GM19035 (cell line): Measurements from ENCODE around the gene ATM.
"Not testable (repeated sequence)": the region's sequence is repeated elsewhere in the genome, so short reads cannot be mapped to it uniquely, and the experiment has no call there.

Experiments
- ATAC-seq: cut with Tn5 transposase; IDR thresholded peaks from one replicate; pipeline ENCODE4 v1.9.1; 2021; ENCODE audit not compliant: unreplicated experiment

The ATM gene

DNA sequence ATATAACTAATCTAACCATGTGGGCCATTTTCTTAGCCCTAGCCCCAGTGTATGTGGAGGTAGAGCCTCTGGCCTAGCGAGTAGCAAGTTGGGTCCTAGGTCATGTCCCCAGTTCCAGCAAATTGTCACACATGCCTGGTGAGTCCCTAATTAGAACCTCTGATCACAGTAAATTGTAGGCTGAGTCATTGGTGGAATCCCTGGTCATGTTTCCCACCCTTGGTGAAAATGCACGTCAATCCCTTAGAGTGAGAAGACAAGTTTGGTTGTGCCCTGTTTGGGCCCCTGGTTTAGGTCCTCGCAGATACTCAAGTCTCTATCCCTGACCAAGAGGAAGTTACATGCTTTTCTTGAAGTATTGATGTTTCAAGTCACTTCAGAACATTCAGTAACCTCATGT is 46.7 kb downstream of the ATM start:
- no peak for ATAC-seq

DNA sequence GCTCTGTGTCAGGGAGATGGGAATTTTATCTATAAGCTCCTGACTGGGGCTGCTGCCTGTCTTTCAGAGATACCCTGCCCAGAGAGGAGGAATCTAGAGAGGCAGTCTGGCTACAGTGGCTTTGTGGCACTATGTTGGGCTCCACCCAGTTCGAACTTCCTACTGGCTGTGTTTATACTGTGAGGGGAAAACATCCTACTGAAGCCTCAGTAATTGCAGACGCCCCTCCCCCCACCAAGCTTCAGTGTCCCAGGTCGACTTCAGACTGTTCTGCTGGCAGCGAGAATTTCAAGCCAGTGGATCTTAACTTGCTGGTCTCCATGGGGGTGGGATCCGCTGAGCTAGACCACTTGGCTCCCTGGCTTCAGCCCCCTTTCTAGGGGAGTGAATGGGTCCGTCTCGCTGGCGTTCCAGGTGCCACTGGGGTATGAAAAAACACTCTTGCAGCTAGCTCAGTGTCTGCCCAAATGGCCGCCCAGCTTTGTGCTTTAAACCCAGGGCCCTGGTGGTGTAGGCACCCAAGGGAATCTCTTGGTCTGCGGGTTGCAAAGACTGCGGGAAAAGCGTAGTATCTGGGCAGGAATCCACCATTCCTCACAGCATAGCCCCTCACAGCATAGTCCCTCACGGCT is 54.2 kb downstream of the ATM start:
- ATAC-seq: not testable (repeated sequence)

GRCh38 chr11:108278546-108278945 is 55.7 kb downstream of the ATM start:
- no peak for ATAC-seq

DNA sequence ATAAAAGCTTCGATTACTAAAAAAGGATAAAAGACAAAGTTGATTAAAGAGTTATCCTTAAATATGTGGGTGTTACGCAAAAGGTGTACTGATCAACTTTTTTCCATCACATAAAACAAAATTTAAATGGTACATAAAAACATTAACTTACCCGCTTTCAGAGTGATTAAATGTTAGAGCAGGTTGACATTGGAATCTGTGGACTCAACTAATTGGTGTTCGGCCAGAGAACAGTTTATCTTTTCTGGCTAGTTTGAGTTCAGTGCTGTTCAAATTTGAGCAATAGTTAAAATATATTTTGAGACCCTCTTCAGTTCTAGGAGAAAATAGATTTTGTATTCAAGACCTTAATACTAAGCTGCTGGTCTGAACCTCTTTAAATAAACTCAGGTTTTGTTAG is 56.1 kb downstream of the ATM start:
- ATAC-seq: no peak

- ATAC-seq: no peak
These were observed 63.5 kb downstream of the ATM start for GRCh38 chr11:108286370-108286769.

DNA sequence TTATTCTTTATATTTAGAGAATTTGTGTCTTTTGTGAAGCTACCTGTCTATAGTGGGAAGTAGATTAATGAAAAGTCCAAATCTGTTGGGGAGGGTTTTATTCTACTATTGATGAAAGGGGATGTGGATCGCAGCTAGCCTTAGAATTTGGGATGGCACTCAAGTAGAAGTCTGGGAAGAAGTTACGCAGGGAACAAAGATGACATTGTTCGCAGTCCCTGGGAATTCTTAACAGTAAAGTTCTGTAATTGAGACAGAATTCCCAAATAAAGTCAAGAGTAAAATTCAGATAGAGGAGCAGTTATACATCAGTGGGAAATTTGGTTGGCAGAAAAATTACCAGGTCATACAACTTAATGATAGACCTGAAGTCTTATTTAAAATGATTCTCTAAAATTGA is 64.1 kb downstream of the ATM start:
- no peak for ATAC-seq

- ATAC-seq: not testable (repeated sequence)
These were observed 66.2 kb downstream of the ATM start for GRCh38 chr11:108289066-108289465.

- no peak for ATAC-seq
These were observed 66.8 kb downstream of the ATM start for GRCh38 chr11:108289699-108290098.

DNA sequence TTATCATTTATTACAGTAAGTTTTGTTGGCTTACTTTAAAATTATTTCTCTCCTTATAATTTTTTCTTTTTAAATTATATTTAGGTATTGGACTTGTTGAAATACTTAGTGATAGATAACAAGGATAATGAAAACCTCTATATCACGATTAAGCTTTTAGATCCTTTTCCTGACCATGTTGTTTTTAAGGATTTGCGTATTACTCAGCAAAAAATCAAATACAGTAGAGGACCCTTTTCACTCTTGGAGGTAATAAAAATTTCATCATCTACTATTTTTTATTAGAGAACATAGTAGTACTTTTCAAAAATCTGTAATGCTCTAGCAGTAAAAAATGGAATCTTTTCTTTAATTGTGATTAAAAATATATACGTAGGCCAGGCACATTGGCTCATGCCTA is 70.4 kb downstream of the ATM start:
- no peak for ATAC-seq

DNA sequence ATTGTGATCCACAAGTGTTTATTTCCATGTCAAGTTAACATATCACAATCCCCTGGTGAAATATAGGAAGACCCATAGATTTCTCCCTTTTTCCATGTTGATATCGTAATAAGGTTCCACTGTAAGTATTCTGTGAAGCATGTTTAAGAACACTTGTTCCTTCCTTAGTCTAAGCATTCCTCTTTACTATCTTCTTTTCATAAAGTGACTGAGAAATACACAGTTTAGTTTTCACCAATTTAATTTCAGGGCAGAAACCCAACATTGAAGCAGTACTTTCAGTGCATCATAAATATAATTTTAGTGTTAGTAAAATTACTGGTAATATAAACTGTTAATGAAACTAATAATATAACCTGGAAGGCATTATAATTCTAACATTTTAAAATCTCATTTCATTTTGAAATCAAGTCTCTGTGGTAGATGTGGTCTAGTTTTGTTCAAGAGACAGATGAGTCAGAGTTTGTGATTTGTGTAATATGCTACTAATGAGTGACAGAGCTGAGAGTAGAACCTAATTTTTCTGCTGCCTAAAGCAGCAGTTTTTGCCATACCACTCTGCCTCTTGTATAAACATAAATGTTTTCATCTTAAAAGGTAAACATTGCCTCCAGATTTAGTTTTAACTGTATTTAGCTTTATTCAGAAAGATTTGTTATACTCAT is 79.4 kb downstream of the ATM start:
- no peak for ATAC-seq

GRCh38 chr11:108307751-108308150 is 84.9 kb downstream of the ATM start:
- no peak for ATAC-seq

DNA sequence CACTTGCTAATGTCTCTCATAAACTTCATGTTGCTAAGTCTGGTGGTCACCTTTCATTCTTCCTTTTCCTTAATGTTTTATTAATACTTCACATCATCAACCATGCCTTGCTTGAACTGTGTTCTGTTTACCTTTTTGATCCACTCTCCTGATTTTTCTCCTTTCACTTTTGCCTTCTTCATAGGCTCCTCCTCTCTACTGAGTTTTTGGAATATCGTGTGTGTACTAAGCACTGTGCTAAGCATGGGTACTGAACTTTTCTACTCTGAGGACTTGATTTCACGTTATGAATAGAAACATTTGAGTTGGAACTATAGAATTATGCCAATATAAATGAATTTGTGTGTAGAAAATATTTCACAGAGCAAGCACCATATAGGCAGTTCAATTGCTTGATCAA is 90.6 kb downstream of the ATM start:
- ATAC-seq: no peak

GRCh38 chr11:108316061-108316460 is 93.2 kb downstream of the ATM start:
- ATAC-seq: no peak

GRCh38 chr11:108319541-108320145 is 96.8 kb downstream of the ATM start:
- ATAC-seq: no peak

- ATAC-seq: no peak
These were observed 99.8 kb downstream of the ATM start for GRCh38 chr11:108322666-108323065.

DNA sequence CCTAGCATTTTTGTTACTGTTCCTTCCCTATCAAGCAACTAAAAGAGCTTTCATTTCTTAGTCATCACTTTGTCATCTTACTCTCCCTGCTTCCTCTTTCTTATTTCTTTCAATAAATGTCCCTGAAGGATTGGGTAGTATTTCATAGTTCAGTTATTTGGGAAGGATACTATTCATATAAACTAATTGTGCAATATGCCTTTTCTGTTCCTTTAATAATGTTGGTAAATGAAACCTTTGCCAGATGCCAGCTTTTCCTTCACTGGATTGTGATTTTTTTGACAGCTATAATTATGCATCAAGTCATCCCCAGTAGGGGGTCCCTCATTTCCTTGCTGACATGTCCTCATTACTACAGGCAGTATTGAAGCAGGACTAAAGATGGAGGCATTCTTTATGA is 101.7 kb downstream of the ATM start:
- ATAC-seq: no peak

GRCh38 chr11:108333403-108333899 is 110.6 kb downstream of the ATM start:
- ATAC-seq: no peak

DNA sequence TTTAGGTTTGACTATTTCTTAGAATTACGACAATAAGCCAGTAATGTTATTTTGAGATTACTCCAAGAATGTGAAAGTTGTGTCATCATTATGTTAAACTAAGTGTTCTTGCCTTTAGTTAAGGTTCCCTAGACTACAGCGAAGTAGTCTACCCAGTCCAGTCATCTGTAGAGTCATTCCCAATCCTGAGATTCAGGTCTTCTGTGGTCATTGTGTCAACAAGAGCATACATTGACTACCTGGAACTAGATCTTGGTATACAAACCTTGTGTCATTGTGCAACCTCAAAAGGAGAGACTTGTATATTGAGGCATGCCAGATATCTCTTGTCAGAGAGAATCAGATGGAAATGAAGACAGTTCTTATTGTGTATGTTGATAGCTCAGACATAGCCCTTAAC is 115.9 kb downstream of the ATM start:
- ATAC-seq: no peak

GRCh38 chr11:108340973-108341372 is 118.1 kb downstream of the ATM start:
- ATAC-seq: no peak

DNA sequence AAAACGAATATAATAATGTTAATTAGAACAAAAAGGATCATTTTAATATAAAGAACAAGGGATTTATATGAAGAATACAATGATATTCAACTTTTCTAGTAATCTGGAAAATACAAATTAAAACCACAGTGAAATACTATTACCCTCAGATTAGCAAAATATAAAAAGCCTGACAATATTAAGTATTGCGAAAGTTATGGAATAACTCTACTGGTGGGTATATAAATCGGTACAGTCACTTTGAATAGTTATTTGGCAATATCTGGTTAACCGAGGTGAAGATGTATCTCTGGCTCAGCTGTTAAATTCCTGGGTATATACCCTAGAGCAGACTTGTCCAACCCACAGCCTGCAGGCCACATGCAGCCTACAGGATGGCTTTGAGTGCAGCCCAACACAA is 118.8 kb downstream of the ATM start:
- no peak for ATAC-seq

DNA sequence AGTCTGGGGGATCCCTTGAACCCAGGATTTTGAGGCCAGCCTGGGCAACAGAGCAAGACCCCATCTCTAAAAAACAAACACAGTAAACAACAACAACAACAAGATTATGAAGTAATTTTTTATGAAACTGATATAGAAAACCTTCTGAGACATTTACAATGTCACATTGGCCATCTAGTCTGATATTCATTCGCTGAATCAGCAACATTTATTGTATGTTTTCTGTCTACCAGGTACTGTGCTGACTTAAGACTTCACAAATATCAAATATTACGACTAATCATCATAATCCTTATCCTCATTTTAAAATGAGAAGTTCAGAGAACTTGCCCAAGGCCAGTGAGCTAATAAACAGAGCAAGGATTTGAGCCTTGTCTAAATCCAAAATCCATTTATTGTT is 120.8 kb downstream of the ATM start:
- no peak for ATAC-seq

DNA sequence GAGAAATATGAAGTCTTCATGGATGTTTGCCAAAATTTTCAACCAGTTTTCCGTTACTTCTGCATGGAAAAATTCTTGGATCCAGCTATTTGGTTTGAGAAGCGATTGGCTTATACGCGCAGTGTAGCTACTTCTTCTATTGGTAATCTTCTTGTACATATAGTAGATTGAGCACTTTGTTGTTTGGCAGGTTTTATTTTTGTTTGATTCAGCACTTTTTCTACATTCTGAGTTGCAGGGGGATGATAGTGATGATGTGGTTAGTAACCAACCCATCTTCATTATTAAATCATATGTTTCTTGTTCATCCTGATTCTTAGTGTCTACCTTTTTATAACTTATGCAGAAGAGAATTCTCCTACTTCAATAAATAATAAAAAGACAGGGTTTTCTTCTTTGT is 122.9 kb downstream of the ATM start:
- no peak for ATAC-seq
